IMR-90 (cell line): Measurements from ENCODE around the gene EHD4. TPM values are rescaled to one million over a fixed set of nuclear protein-coding genes. Genes with fewer than 3 reads are reported as not detected.

Source experiments
- RFX5 ChIP-seq: IDR thresholded peaks from 2 replicates; pipeline ENCODE4 v1.8.0; 2012; ENCODE audit warnings: low read depth, mild to moderate bottlenecking, low read length, moderate library complexity
- polyA plus RNA-seq, 3 experiments: library from polyadenylated mRNA; depleted of rRNA; stranded (reverse); fragments of >200 nt; gene quantifications; 2 replicates each; pipeline ENCODE4 v1.2.3, GENCODE V29; 2012; ENCODE audit warnings: low replicate concordance in 1 of 3
- total RNA-seq: library from RNA; depleted of rRNA; stranded (reverse); fragments of >200 nt; gene quantifications from 2 replicates; pipeline ENCODE4 v1.2.3, GENCODE V29; 2012
- TF ChIP-seq, protein P1 (sequence below): fragments of 150-350 bp; IDR thresholded peaks from 2 replicates; pipeline ENCODE4 v1.6.1; 2016; ENCODE audit warnings: low read depth, mild to moderate bottlenecking, low read length, moderate library complexity, borderline replicate concordance

Gene EHD4
- total and polyA plus RNA-seq, 2 of the 4 experiments (the other 2 are of a cell fraction): 21.0 to 29.0 TPM

DNA sequence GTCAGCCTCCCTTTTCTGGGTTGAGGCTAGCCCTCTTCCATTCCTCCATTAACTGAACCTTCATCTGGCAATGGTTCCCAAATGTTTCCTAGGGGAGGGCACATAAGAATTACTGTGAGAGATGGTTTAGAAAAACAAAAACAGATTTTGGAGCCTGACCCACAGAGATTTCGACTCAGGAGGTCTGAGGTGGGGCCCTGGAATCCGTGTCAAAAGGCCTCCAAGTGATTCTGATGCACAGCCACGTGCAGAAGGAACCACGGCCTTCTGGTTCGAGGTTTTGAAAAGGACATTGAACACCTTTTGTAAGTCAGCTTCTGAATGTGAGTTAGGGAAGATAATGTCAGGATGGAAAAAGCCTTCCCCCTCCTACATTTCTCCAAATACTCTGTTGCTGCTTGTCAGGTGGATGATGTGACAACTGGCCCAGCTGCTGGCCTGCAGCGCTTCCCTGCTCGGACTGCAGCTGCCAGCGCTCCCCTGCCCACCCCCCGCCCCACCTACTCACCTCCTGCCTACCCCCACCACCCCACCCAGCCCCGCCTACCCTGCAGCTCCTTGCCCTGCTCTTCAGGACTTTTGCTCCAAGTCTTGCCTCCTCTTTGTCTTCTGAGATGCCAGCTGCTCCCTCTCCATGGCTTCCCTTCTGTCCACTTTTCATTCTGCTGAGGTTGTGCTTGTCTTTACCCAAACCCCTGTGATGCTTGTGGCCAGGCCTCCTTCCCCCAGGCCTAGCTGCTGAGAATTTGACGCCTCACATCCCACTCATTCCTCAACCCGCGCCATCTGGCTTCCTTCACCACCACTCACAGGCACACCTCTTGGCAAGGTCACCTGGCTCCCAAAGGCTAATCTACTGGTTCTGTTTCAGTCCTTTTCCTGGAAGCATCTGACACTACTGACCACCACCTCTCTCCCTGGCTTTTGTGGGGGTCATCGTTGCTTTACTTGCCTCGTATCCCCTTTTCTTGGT is 6.6 kb downstream of the EHD4 start (continued):
- TF ChIP-seq, protein P1, sequence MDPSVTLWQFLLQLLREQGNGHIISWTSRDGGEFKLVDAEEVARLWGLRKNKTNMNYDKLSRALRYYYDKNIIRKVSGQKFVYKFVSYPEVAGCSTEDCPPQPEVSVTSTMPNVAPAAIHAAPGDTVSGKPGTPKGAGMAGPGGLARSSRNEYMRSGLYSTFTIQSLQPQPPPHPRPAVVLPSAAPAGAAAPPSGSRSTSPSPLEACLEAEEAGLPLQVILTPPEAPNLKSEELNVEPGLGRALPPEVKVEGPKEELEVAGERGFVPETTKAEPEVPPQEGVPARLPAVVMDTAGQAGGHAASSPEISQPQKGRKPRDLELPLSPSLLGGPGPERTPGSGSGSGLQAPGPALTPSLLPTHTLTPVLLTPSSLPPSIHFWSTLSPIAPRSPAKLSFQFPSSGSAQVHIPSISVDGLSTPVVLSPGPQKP: no peak
- no peak for TF ChIP-seq RFX5
